ACC112 (cell line): ENCODE results near the gene LGR6.
"Not testable (repeated sequence)": the region's sequence is repeated elsewhere in the genome, so short reads cannot be mapped to it uniquely, and the experiment has no call there.

Experiments used
- H2AFZ ChIP-seq: fragments of 200-600 bp; sonication (generic); one replicate; pipeline ENCODE4 v1.6.0; 2017; ENCODE audit warnings: antibody characterized with exemption, low read length; ENCODE audit not compliant: unreplicated experiment
- H3K27ac ChIP-seq: fragments of 200-600 bp; sonication (generic); 2 replicates; pipeline ENCODE4 v1.5.1; 2014; ENCODE audit warnings: low read depth, mild to moderate bottlenecking, antibody characterized with exemption, low read length, moderate library complexity
- H3K27me3 ChIP-seq: fragments of 200-600 bp; sonication (generic); 2 replicates; pipeline ENCODE4 v1.6.1; 2014; ENCODE audit warnings: mild to moderate bottlenecking, antibody characterized with exemption, low read length, moderate library complexity, mixed read lengths; ENCODE audit not compliant: insufficient read depth
- H3K36me3 ChIP-seq: fragments of 200-600 bp; sonication (generic); 2 replicates; pipeline ENCODE4 v1.6.1; 2016; ENCODE audit warnings: mild to moderate bottlenecking, antibody characterized with exemption, low read length, moderate library complexity, mixed read lengths; ENCODE audit not compliant: insufficient read depth
- H3K4me1 ChIP-seq: fragments of 200-600 bp; sonication (generic); one replicate; pipeline ENCODE4 v1.6.1; 2016; ENCODE audit warnings: low read length, mixed read lengths; ENCODE audit not compliant: insufficient read depth, unreplicated experiment, control insufficient read depth
- H3K4me3 ChIP-seq: fragments of 200-600 bp; sonication (generic); 2 replicates; pipeline ENCODE4 v1.5.1; 2014; ENCODE audit warnings: mild to moderate bottlenecking, low read depth, low read length
- H3K79me2 ChIP-seq: fragments of 200-600 bp; sonication (generic); one replicate; pipeline ENCODE4 v1.6.0; 2016; ENCODE audit warnings: low read length; ENCODE audit not compliant: control insufficient read depth, unreplicated experiment, insufficient read depth

LGR6 gene

GRCh38 chr1:202259705-202260104 is 66.1 kb downstream of the LGR6 start:
- H3K79me2 ChIP-seq: no peaks in the 10 kb centered on the region
- no peak overlapping the region for H2AFZ ChIP-seq
- peaks cover 67% of the 10 kb centered on the region for H3K27me3 ChIP-seq
- no peaks in the 10 kb centered on the region for H3K36me3 ChIP-seq
- no peak overlapping the region for H3K27ac ChIP-seq
- H3K4me1 ChIP-seq: no peaks in the 10 kb centered on the region
- no peak overlapping the region for H3K4me3 ChIP-seq

- peaks cover 84% of the 10 kb centered on the region for H3K27me3 ChIP-seq
- not testable (repeated sequence) for H2AFZ ChIP-seq, H3K79me2 ChIP-seq, H3K27ac ChIP-seq, H3K36me3 ChIP-seq, H3K4me1 ChIP-seq, H3K4me3 ChIP-seq
Observed at GRCh38 chr1:202261209-202261958, 67.8 kb downstream of the LGR6 start.

- H3K36me3 ChIP-seq: no peaks in the 10 kb centered on the region
- H3K27me3 ChIP-seq: peaks cover 84% of the 10 kb centered on the region
Observed at GRCh38 chr1:202263628-202264027, 70.0 kb downstream of the LGR6 start.

DNA sequence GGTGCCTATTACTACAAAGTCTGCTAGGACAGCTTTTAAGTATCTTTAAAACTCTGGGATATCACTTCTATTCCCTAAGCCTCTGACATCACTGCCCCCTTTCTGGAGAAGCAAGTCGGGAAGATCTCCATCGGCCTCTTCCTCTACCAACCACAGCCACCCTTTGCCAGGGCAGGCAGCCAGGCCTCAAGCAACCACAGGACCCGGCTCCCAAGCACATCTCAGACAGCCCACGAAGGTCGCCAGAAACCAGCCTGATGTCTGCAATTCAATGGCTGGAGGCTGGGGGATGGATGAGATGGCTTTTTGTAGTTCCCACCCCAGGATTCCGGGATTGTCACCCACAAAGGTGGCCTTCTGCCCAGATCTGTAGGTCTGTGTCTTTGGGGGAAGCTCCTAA is 70.7 kb downstream of the LGR6 start:
- H3K4me1 ChIP-seq: no peaks in the 10 kb centered on the region
- no peaks in the 10 kb centered on the region for H3K36me3 ChIP-seq
- no peaks in the 10 kb centered on the region for H3K79me2 ChIP-seq
- no peak overlapping the region for H2AFZ ChIP-seq
- H3K27ac ChIP-seq: no peak overlapping the region
- H3K4me3 ChIP-seq: no peak overlapping the region
- H3K27me3 ChIP-seq: peaks cover 81% of the 10 kb centered on the region

More at GRCh38 chr1:202263628-202264027, 70.0 kb downstream of the LGR6 start:
- no peak overlapping the region for H2AFZ ChIP-seq
- H3K4me3 ChIP-seq: no peak overlapping the region
- no peak overlapping the region for H3K27ac ChIP-seq
- no peaks in the 10 kb centered on the region for H3K79me2 ChIP-seq
- no peaks in the 10 kb centered on the region for H3K4me1 ChIP-seq

- Histone ChIP-seq H3K79me2 (no peaks in the 10 kb centered on the region), H3K36me3 (no peaks in the 10 kb centered on the region), H3K4me3 (no peak overlapping the region), H2AFZ (no peak overlapping the region), H3K27me3 (peaks cover 81% of the 10 kb centered on the region), H3K27ac (no peak overlapping the region), H3K4me1 (no peaks in the 10 kb centered on the region)
Observed at GRCh38 chr1:202264726-202265125, 71.1 kb downstream of the LGR6 start.

DNA sequence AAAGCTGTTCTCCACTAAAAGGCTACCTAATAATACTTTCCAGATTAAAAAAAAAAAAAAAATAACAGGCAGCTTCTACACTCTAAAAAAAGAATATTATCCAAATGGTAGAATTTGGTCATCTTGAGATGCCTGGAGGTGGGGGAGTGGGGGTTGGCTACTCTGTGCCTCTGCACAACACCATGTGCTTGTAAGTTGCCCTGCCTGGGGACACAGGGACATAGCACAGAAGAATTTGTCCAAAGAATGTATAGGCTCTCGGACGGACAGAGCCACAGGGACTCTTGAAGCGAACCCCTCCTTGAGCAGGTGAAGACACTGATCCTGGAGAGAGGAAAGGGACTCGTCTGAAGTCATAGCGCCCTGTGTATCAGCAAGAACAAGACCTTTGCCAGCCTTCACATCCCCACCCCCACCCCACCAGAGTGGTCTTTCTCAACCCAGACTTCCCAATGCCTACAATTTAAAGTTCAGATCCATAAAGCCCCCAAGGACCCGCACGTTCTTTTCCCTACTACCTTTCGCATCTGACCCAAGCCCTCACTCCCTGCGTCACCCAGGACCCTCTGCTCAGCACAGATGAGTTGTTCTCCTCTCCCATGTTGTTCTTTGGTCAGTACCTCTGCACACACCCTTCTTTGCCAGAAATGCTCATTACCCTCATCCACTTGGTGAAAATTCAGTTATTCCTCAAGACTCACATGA is 72.6 kb downstream of the LGR6 start:
- H3K4me1 ChIP-seq: no peaks in the 10 kb centered on the region
- H2AFZ ChIP-seq: no peak overlapping the region
- H3K27me3 ChIP-seq: peaks cover 79% of the 10 kb centered on the region
- H3K36me3 ChIP-seq: no peaks in the 10 kb centered on the region
- no peaks in the 10 kb centered on the region for H3K79me2 ChIP-seq
- H3K4me3 ChIP-seq: no peak overlapping the region
- H3K27ac ChIP-seq: no peak overlapping the region

- Histone ChIP-seq H3K79me2 (no peaks in the 10 kb centered on the region), H3K27ac (no peak overlapping the region), H3K27me3 (peaks cover 74% of the 10 kb centered on the region)
Observed at GRCh38 chr1:202268032-202268431, 74.4 kb downstream of the LGR6 start.

GRCh38 chr1:202268817-202269216 is 75.2 kb downstream of the LGR6 start:
- no peak overlapping the region for H2AFZ ChIP-seq
- H3K27me3 ChIP-seq: peaks cover 66% of the 10 kb centered on the region
- H3K4me1 ChIP-seq: no peaks in the 10 kb centered on the region
- H3K27ac ChIP-seq: no peak overlapping the region
- H3K4me3 ChIP-seq: no peak overlapping the region
- H3K79me2 ChIP-seq: no peaks in the 10 kb centered on the region
- H3K36me3 ChIP-seq: no peaks in the 10 kb centered on the region

More at GRCh38 chr1:202268032-202268431, 74.4 kb downstream of the LGR6 start:
- Histone ChIP-seq H2AFZ (no peak overlapping the region), H3K4me1 (no peaks in the 10 kb centered on the region), H3K36me3 (no peaks in the 10 kb centered on the region), H3K4me3 (no peak overlapping the region)

- Histone ChIP-seq H3K36me3 (no peaks in the 10 kb centered on the region), H2AFZ (no peak overlapping the region), H3K4me3 (no peak overlapping the region), H3K27ac (no peak overlapping the region), H3K27me3 (peaks cover 46% of the 10 kb centered on the region), H3K4me1 (no peaks in the 10 kb centered on the region), H3K79me2 (no peaks in the 10 kb centered on the region)
Observed at GRCh38 chr1:202270871-202271326, 77.3 kb downstream of the LGR6 start.

DNA sequence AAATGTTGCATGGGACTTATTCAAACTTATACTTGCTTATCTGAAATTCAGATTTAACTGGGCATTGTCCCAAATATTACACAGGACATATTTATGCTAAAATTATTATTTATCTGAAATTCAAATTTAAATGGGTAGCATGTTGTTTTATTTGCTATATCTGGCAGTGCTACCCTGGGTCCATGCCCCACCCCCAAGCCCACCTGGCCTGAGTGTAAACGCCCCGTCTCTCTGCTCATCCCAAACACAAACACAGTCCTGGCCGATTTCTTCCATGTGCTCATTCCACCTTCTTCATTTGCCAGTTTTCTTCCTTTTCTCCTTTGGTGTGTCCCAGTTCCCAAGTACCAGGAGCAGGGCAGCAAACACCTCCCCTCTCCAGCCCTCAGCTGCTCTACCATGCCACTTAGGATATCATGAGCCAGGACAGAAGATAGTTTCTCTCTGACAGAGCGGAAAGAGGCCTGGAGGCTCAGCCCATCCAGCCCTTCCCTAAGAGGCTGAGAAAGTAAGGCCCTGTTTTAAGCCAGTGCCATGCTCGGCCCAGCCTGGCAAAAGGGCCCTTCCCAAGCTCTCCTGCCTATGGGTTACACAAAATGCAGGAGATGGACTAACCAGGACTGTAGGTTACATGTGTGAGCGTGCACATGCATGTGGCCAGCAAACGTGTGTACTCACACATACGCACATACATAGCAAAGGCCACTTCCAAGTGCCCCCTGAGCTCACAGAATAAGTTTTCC is 78.7 kb downstream of the LGR6 start:
- no peak overlapping the region for H3K4me3 ChIP-seq
- H3K27ac ChIP-seq: no peak overlapping the region
- peaks cover 32% of the 10 kb centered on the region for H3K27me3 ChIP-seq
- no peak overlapping the region for H2AFZ ChIP-seq
- H3K36me3 ChIP-seq: no peaks in the 10 kb centered on the region
- no peaks in the 10 kb centered on the region for H3K79me2 ChIP-seq
- H3K4me1 ChIP-seq: no peaks in the 10 kb centered on the region
